Measurements from ENCODE around the gene SERPINA3. TPM values are rescaled to one million over a fixed set of nuclear protein-coding genes. Genes with fewer than 3 reads are reported as not detected.

SERPINA3 gene
- total RNA-seq, 1 experiment from 2014 or later = not detected

DNA sequence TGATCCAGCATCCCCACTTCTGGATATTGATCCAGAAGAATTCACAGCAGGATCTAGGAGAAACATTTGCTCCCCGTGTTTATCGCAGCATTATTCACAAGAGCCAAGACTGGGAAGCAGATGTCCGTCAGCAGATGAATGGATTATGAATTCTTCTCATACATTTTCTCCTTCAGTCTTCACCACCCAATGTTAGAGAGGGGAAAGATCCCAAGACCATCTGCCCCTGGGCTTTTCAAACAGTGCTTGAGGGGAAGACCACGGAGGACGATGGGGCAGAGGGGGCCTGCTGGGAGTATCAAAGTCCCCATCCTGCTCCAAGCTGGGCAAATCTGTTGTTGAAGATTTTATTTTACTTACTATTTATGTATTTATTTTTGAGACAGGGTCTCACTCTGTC lies 41.1 kb downstream of the SERPINA3 start:
- no peaks in the 10 kb centered on the region for H3K79me2 ChIP-seq (ENCODE audit: low read depth)
- intact Hi-C loops (cut with micrococcal nuclease; ENCODE audit: unreplicated experiment) = no loop called here
- TF ChIP-seq, protein P1, sequence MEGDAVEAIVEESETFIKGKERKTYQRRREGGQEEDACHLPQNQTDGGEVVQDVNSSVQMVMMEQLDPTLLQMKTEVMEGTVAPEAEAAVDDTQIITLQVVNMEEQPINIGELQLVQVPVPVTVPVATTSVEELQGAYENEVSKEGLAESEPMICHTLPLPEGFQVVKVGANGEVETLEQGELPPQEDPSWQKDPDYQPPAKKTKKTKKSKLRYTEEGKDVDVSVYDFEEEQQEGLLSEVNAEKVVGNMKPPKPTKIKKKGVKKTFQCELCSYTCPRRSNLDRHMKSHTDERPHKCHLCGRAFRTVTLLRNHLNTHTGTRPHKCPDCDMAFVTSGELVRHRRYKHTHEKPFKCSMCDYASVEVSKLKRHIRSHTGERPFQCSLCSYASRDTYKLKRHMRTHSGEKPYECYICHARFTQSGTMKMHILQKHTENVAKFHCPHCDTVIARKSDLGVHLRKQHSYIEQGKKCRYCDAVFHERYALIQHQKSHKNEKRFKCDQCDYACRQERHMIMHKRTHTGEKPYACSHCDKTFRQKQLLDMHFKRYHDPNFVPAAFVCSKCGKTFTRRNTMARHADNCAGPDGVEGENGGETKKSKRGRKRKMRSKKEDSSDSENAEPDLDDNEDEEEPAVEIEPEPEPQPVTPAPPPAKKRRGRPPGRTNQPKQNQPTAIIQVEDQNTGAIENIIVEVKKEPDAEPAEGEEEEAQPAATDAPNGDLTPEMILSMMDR (conservative IDR thresholded peaks at IDR 0.05) = no peak
- no peak for TF ChIP-seq EZH2 (IDR thresholded peaks at IDR 0.05; ENCODE audit: low read depth)
- ChIA-PET POLR2A (ENCODE audit: unreplicated experiment) (no interaction called here), CTCF (no interaction called here)
- no peak overlapping the region for H2AFZ ChIP-seq
- H3K27me3 ChIP-seq (ENCODE audit: insufficient read depth, low read depth) = no peaks in the 10 kb centered on the region
- no peak overlapping the region for H3K4me2 ChIP-seq
- H3K9me2 ChIP-seq (ENCODE audit: insufficient read depth) = no peaks in the 10 kb centered on the region
- no peaks in the 10 kb centered on the region for H4K20me1 ChIP-seq (ENCODE audit: insufficient read depth)
- no peaks in the 10 kb centered on the region for H3F3A ChIP-seq (ENCODE audit: insufficient read depth, low read depth)
- no peaks in the 10 kb centered on the region for H3K4me1 ChIP-seq (replicated peaks; ENCODE audit: insufficient read depth)
- no peaks in the 10 kb centered on the region for H3K9me3 ChIP-seq (ENCODE audit: insufficient read depth, low read depth)
- H3K4me3 ChIP-seq = no peak overlapping the region
- DNase-seq = no peak
- H3K27ac ChIP-seq = no peak overlapping the region
- BruUV-seq (replicated peaks) = no TSS peak
- no peaks in the 10 kb centered on the region for H3K36me3 ChIP-seq (ENCODE audit: low read depth)

DNA sequence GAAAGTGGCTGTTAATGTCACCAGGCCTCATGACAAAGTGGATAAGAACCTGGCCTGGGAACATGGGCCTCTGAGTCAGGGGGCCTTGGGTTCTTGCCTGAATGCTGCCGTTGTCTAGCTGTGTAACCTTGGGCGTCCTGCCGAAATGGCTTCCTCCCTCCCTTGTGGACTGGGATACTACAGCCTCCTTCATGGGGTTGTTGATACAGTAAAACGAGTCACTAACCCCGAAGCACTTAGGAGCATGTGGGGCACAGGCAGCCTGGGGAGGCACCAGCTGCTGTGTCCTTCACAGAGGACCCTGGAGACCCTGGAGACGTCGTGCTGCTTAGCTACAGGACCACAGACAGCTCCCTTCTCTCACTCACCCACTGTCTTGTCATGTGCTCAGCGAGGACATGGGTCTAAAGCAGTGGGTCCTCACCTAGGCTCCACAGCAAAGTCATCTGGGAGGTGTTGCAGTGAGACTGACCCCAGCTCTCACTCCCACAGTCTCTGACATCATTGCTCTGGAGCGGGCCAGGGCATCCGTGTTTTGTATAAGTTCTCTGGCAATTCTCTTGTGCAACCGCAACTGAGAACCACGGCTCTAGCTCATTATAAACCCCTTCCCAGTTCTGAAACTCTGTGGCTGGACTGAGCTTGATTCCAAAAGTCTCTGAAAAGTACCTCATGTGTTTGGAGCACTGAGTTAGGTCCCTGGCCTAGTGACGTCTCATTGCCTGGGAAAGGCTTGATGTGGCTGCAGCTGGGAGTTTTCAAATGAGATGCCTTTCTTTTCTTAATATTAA lies 42.1 kb downstream of the SERPINA3 start:
- H3K4me2 ChIP-seq = no peak overlapping the region
- H2AFZ ChIP-seq = no peak overlapping the region
- no peak overlapping the region for H3K4me3 ChIP-seq
- BruUV-seq (replicated peaks) = no TSS peak
- no peaks in the 10 kb centered on the region for H3K4me1 ChIP-seq (replicated peaks; ENCODE audit: insufficient read depth)
- H3K27ac ChIP-seq = no peak overlapping the region
- POLR2A ChIA-PET (ENCODE audit: unreplicated experiment) = no interaction called here
- CTCF ChIA-PET = no interaction called here
- no peak for DNase-seq
- TF ChIP-seq EZH2 (IDR thresholded peaks at IDR 0.05; ENCODE audit: low read depth) = no peak
- TF ChIP-seq, protein P1 (conservative IDR thresholded peaks at IDR 0.05) = no peak
- no peaks in the 10 kb centered on the region for H3K27me3 ChIP-seq (ENCODE audit: insufficient read depth, low read depth)
- no peaks in the 10 kb centered on the region for H3K79me2 ChIP-seq (ENCODE audit: low read depth)
- no peaks in the 10 kb centered on the region for H3K36me3 ChIP-seq (ENCODE audit: low read depth)
- H4K20me1 ChIP-seq (ENCODE audit: insufficient read depth) = no peaks in the 10 kb centered on the region
- H3K9me2 ChIP-seq (ENCODE audit: insufficient read depth) = no peaks in the 10 kb centered on the region
- no peaks in the 10 kb centered on the region for H3K9me3 ChIP-seq (ENCODE audit: insufficient read depth, low read depth)
- intact Hi-C loops (cut with micrococcal nuclease; ENCODE audit: unreplicated experiment) = no loop called here
- no peaks in the 10 kb centered on the region for H3F3A ChIP-seq (ENCODE audit: insufficient read depth, low read depth)

DNA sequence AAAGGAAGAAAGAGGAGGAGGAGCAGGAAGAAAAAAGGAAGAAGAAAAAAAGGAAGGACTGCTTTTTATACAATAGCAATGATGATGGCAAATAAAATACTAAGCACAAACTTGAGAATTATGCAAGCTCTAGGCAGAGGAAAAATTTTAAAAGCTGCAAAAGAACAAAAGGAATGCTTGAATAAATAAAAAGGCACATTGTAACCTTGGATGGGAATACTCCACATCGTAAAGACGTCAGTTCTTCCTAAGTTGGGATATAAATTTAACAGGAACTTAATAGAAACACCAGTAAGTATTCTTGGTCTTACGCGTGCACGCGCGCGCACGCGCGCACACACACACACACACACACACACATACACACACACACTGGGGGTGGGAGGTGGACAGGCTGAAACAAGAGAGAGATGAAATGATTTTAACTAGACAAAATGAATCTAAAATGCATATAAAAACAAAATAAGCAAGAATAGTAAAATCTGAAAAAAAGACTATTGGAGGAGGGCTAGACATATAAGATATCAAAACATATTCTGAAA lies 43.0 kb downstream of the SERPINA3 start:
- Histone ChIP-seq H2AFZ (no peak overlapping the region), H3K9me3 (ENCODE audit: insufficient read depth, low read depth) (no peaks in the 10 kb centered on the region), H4K20me1 (ENCODE audit: insufficient read depth) (no peaks in the 10 kb centered on the region), H3K4me3 (no peak overlapping the region), H3K4me2 (no peak overlapping the region), H3K4me1 (replicated peaks; ENCODE audit: insufficient read depth) (no peaks in the 10 kb centered on the region), H3K36me3 (ENCODE audit: low read depth) (no peaks in the 10 kb centered on the region), H3K9me2 (ENCODE audit: insufficient read depth) (no peaks in the 10 kb centered on the region), H3F3A (ENCODE audit: insufficient read depth, low read depth) (no peaks in the 10 kb centered on the region), H3K27me3 (ENCODE audit: insufficient read depth, low read depth) (no peaks in the 10 kb centered on the region), H3K27ac (no peak overlapping the region), H3K79me2 (ENCODE audit: low read depth) (no peaks in the 10 kb centered on the region)
- no peak for DNase-seq
- ChIA-PET CTCF (no interaction called here), POLR2A (ENCODE audit: unreplicated experiment) (no interaction called here)
- BruUV-seq (replicated peaks) = no TSS peak
- intact Hi-C loops (cut with micrococcal nuclease; ENCODE audit: unreplicated experiment) = no loop called here
- no peak for TF ChIP-seq EZH2 (IDR thresholded peaks at IDR 0.05; ENCODE audit: low read depth)
- TF ChIP-seq, protein P1 (conservative IDR thresholded peaks at IDR 0.05) = no peak
